ENCODE results near the gene RPAP2.
"Not testable (repeated sequence)": the region's sequence is repeated elsewhere in the genome, so short reads cannot be mapped to it uniquely, and the experiment has no call there.

The RPAP2 gene

DNA sequence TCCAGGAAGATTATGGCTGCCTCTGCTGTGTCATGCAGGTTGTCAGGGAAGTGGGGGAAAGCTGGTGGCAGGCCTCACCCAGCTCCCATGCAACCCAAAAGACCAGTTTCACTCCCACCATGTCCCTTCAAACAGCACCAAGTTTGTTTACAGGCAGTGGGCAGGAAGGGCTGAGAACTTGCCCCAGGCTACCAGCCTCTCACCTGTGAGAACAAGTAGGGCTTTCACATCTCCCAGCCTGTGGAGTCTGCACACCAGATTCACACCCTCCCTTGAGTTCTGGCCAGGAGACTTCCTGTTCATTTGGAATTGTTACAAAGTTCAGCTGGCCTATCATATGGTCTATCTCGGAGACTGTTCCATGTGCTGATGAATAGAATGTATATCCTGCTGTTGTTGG, 27.8 kb downstream of the RPAP2 start:
- no peaks in the 10 kb centered on the region for H3K9me3 ChIP-seq (ENCODE audit: low read length)
- no peaks in the 10 kb centered on the region for H3K4me1 ChIP-seq (ENCODE audit: insufficient read depth, low read length)
- H3K27ac ChIP-seq (ENCODE audit: low read depth, low read length): no peak overlapping the region
- no peak overlapping the region for H3K4me3 ChIP-seq (ENCODE audit: low read depth in 1 of 2, low read length in 2 of 2)
- peaks cover 24% of the 10 kb centered on the region for H3K36me3 ChIP-seq (ENCODE audit: insufficient read depth, low read length)
- no peak overlapping the region for H3K9ac ChIP-seq (ENCODE audit: low read length)
- H3K27me3 ChIP-seq (ENCODE audit: control insufficient read depth in 1 of 2, insufficient read depth in 2 of 2, low read length in 2 of 2): no peaks in the 10 kb centered on the region

DNA sequence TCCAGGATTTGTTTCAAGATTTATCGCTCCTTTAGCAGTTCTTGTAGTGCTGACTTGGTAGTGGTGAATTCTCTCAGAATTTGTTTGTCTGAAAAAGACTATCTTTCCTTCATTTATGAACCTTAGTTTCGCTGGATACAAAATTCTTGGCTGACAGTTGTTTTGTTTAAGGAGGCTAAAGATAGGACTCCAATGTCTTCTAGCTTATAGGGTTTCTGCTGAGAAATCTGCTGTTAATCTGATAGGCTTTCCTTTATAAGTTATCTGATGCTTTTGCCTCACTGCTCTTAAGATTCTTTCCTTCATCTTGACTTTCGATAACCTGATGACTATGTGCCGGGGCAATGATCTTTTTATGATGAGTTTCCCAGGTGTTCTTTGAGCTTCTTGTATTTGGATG, 28.9 kb downstream of the RPAP2 start:
- Histone ChIP-seq H3K27ac (ENCODE audit: low read depth, low read length) (no peak overlapping the region), H3K36me3 (ENCODE audit: insufficient read depth, low read length) (peaks cover 24% of the 10 kb centered on the region)

DNA sequence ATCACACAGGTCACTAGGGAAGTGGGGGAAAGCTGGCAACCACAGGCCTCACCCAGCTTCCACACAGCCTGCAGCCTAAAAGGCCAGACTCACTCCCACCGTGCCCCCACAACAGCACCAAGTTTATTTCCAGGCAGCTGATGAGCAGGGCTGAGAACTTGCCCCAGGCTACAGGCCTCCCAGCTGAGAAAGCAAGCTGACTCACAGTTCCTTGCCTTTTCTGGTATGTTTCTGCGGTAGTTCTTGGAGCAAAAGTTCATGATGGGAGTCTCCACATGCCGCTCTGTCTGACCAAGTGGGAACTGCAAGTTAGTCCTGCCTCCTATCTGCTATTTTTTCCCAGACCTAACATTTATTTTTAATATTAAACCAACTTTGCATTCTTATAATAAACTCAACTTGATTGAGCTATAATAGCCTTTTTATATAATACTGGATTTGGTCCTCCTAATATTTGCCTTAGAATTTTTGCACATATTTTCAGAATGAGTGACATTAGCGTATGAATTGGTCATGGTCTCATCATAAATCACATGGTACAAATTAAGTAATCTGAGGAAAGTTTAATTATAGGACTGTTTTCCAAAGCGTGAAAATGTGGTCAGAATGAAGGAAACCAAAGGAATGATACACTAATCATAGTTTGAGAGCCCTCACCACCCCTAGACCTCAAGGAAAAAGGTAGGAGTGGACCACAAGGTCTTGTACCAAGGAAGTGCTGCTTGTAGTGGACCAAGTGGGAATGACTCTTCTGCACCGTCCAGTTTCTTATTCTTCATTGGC, 30.7 kb downstream of the RPAP2 start:
- no peaks in the 10 kb centered on the region for H3K27me3 ChIP-seq (ENCODE audit: control insufficient read depth in 1 of 2, insufficient read depth in 2 of 2, low read length in 2 of 2)
- H3K4me3 ChIP-seq (ENCODE audit: low read depth in 1 of 2, low read length in 2 of 2): no peak overlapping the region

More for the DNA sequence above, 28.9 kb downstream of the RPAP2 start:
- Histone ChIP-seq H3K4me3 (ENCODE audit: low read depth in 1 of 2, low read length in 2 of 2) (no peak overlapping the region), H3K9me3 (ENCODE audit: low read length) (no peaks in the 10 kb centered on the region), H3K4me1 (ENCODE audit: insufficient read depth, low read length) (no peaks in the 10 kb centered on the region), H3K27me3 (ENCODE audit: control insufficient read depth in 1 of 2, insufficient read depth in 2 of 2, low read length in 2 of 2) (no peaks in the 10 kb centered on the region), H3K9ac (ENCODE audit: low read length) (no peak overlapping the region)

DNA sequence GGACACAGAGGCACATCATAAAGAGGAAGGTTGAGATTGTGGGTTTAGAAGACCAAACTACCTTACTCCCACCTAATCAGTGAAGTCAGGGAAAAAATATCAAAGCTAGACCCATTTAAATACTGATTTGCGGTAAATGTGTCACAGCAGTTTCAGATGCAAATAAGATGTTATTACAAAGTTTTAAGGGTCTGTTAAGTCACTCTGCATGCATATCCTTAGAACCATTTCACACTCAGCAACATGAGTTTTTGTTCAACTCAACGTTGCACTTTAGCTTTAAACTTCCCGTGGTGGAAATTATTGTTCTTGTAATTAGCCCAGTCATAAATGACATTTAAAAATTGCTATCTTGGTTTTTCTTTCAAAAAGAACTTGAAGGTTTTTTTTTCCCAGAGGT, 34.8 kb downstream of the RPAP2 start:
- Histone ChIP-seq H3K27ac (ENCODE audit: low read depth, low read length) (no peak overlapping the region), H3K4me1 (ENCODE audit: insufficient read depth, low read length) (no peaks in the 10 kb centered on the region), H3K9ac (ENCODE audit: low read length) (no peak overlapping the region), H3K4me3 (ENCODE audit: low read depth in 1 of 2, low read length in 2 of 2) (no peak overlapping the region), H3K36me3 (ENCODE audit: insufficient read depth, low read length) (peaks cover 4% of the 10 kb centered on the region), H3K9me3 (ENCODE audit: low read length) (no peaks in the 10 kb centered on the region), H3K27me3 (ENCODE audit: control insufficient read depth in 1 of 2, insufficient read depth in 2 of 2, low read length in 2 of 2) (no peaks in the 10 kb centered on the region)

More for the DNA sequence above, 30.7 kb downstream of the RPAP2 start:
- Histone ChIP-seq H3K36me3 (ENCODE audit: insufficient read depth, low read length) (peaks cover 11% of the 10 kb centered on the region), H3K9ac (ENCODE audit: low read length) (no peak overlapping the region), H3K4me1 (ENCODE audit: insufficient read depth, low read length) (no peaks in the 10 kb centered on the region), H3K27ac (ENCODE audit: low read depth, low read length) (no peak overlapping the region), H3K9me3 (ENCODE audit: low read length) (no peaks in the 10 kb centered on the region)

DNA sequence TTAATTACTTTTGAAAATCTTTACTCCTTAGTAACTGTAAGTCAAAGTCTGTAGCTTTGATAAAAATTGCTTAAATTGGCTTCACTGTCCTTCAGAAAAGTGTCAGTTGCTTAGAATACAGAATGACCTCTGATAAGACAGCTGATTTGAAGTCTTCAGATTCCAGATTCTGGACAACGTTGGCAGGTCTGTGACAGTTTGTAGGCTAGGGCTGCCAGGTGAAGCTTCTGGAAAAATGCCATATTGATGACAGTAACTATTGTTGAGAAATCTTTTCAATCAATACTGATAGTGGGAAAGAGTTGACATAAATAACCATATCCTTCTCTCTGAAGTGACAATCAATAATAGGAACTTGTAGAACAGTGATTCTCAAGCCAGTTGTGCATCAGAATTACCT, 41.3 kb downstream of the RPAP2 start:
- Histone ChIP-seq H3K9me3 (ENCODE audit: low read length) (no peaks in the 10 kb centered on the region), H3K4me1 (ENCODE audit: insufficient read depth, low read length) (no peaks in the 10 kb centered on the region), H3K9ac (ENCODE audit: low read length) (no peak overlapping the region), H3K27me3 (ENCODE audit: control insufficient read depth in 1 of 2, insufficient read depth in 2 of 2, low read length in 2 of 2) (no peaks in the 10 kb centered on the region), H3K27ac (ENCODE audit: low read depth, low read length) (no peak overlapping the region), H3K4me3 (ENCODE audit: low read depth in 1 of 2, low read length in 2 of 2) (no peak overlapping the region), H3K36me3 (ENCODE audit: insufficient read depth, low read length) (peaks cover 10% of the 10 kb centered on the region)

DNA sequence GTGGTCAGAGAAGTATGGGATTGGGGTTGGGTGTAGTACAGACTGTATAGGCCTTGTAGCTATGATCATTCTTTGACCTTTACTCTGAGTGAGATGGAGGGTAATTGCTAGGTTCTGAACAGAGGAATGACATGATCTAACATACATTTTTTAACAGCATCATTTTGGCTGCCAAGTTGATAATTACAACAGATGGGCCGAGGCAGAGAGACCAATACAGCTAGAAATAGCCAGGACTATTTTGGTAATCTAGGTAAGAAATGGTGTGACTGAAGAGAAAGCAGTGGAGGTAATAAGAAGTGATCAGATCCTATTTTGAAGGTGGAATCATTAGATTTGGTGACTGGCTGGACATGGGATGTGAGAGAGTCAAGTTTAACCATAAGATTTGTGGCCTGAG, 43.5 kb downstream of the RPAP2 start:
- H3K4me1 ChIP-seq (ENCODE audit: insufficient read depth, low read length): no peaks in the 10 kb centered on the region
- no peaks in the 10 kb centered on the region for H3K9me3 ChIP-seq (ENCODE audit: low read length)
- H3K9ac ChIP-seq (ENCODE audit: low read length): no peak overlapping the region
- peaks cover 10% of the 10 kb centered on the region for H3K36me3 ChIP-seq (ENCODE audit: insufficient read depth, low read length)
- H3K27me3 ChIP-seq (ENCODE audit: control insufficient read depth in 1 of 2, insufficient read depth in 2 of 2, low read length in 2 of 2): no peaks in the 10 kb centered on the region
- no peak overlapping the region for H3K4me3 ChIP-seq (ENCODE audit: low read depth in 1 of 2, low read length in 2 of 2)
- no peak overlapping the region for H3K27ac ChIP-seq (ENCODE audit: low read depth, low read length)

DNA sequence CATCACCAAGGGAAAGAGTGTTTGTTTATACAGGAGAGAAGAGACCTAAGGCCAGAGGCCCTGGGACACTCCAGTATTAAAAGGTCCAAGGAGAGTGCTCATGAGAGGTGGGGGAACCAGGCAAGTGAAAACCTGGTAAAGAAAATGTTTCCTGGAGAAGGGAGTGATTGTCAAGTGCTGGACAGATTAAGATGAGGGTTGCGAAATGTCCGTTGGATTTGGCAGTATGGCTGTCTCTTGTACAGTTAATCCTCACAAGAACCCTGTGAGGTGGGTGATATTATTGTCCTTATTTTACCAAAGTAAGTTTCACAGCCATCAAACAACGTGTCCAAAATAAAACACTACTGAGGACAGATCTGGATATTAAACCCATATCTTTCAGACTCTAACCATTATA, 44.2 kb downstream of the RPAP2 start:
- H3K27me3 ChIP-seq (ENCODE audit: control insufficient read depth in 1 of 2, insufficient read depth in 2 of 2, low read length in 2 of 2): no peaks in the 10 kb centered on the region
- no peaks in the 10 kb centered on the region for H3K9me3 ChIP-seq (ENCODE audit: low read length)
- no peak overlapping the region for H3K9ac ChIP-seq (ENCODE audit: low read length)
- no peak overlapping the region for H3K4me3 ChIP-seq (ENCODE audit: low read depth in 1 of 2, low read length in 2 of 2)
- no peaks in the 10 kb centered on the region for H3K4me1 ChIP-seq (ENCODE audit: insufficient read depth, low read length)
- no peak overlapping the region for H3K27ac ChIP-seq (ENCODE audit: low read depth, low read length)
- peaks cover 10% of the 10 kb centered on the region for H3K36me3 ChIP-seq (ENCODE audit: insufficient read depth, low read length)

DNA sequence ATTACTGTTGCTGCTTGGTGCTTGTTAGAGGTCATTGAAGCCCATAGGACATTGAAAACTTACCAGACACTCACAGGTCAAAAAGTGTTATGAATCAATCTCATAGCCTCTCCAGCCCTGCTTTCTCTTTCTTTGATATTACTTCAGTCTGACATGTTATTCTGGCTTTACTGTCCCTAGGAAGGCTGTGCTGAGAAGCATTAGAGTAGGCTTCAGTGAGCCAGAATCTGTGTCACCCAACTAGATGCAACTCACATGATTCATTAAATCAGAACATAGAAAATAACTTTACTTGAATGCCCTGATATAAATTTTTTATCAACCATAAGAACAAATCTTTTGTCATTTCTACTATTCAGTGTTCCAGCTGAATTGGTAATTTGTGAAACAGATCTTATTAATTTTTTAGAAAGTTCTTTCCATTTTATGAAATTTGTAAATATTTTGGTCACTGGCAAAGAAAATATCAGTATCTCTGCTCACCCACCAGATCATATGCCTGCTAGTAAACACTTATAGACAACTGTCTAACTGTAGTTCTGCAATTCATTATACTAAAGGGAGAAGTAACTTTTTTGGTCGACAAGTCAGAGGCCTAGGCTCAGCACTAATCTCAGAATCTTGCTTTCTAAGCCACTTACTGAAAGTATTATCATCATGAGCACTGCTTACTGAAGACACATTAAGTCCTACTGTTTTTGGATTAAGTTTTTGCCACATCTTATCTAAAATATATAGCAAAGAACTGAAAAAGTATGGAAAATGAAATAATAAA, 48.2 kb downstream of the RPAP2 start:
- H3K27ac ChIP-seq (ENCODE audit: low read depth, low read length): no peak overlapping the region
- H3K27me3 ChIP-seq (ENCODE audit: control insufficient read depth in 1 of 2, insufficient read depth in 2 of 2, low read length in 2 of 2): no peaks in the 10 kb centered on the region
- no peak overlapping the region for H3K4me3 ChIP-seq (ENCODE audit: low read depth in 1 of 2, low read length in 2 of 2)
- H3K9me3 ChIP-seq (ENCODE audit: low read length): peaks cover 4% of the 10 kb centered on the region
- H3K9ac ChIP-seq (ENCODE audit: low read length): no peak overlapping the region
- H3K4me1 ChIP-seq (ENCODE audit: insufficient read depth, low read length): no peaks in the 10 kb centered on the region
- peaks cover 21% of the 10 kb centered on the region for H3K36me3 ChIP-seq (ENCODE audit: insufficient read depth, low read length)

DNA sequence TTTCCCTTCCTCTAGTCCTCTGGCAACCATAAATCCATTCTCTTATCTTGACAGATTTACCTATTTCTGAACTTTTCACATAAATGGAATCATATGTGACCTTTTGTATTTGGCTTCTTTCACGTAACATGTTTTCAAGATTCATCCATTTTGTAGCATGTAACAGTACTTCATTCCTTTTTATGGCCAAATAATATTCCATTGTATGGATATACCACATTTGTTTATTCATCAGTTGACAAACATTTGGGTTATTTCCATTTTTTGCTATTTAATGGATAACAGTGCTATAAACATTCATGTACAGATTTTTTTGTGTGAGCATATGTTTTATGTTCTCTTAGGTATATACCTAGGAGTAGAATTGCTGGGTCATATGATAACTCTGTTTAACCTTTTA, 54.0 kb downstream of the RPAP2 start:
- Histone ChIP-seq H3K4me3 (ENCODE audit: low read depth in 1 of 2, low read length in 2 of 2) (no peak overlapping the region), H3K9me3 (ENCODE audit: low read length) (peaks cover 7% of the 10 kb centered on the region), H3K36me3 (ENCODE audit: insufficient read depth, low read length) (peaks cover 20% of the 10 kb centered on the region), H3K9ac (ENCODE audit: low read length) (no peak overlapping the region), H3K27ac (ENCODE audit: low read depth, low read length) (no peak overlapping the region), H3K27me3 (ENCODE audit: control insufficient read depth in 1 of 2, insufficient read depth in 2 of 2, low read length in 2 of 2) (no peaks in the 10 kb centered on the region), H3K4me1 (ENCODE audit: insufficient read depth, low read length) (no peaks in the 10 kb centered on the region)

DNA sequence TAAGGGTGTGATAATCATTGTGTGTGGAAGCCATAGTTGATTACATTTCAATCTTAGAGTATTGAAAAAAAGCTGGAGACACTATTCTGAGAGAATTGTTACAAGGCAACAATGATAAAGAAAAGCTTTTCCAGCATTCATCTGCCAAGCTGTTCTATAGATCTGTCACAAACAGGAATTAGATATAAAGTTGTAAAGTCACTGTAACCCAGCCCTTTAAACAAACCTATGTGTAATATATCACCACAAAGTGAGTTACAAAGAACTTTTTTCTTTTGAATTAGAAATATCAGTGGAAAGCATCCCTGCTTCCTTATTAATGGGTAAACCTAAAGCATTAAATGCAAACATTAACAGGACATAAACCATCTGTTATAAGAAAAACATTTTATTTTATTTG, 55.4 kb downstream of the RPAP2 start:
- H3K9ac ChIP-seq (ENCODE audit: low read length): no peak overlapping the region
- H3K4me3 ChIP-seq (ENCODE audit: low read depth in 1 of 2, low read length in 2 of 2): no peak overlapping the region
- peaks cover 7% of the 10 kb centered on the region for H3K9me3 ChIP-seq (ENCODE audit: low read length)
- H3K27ac ChIP-seq (ENCODE audit: low read depth, low read length): no peak overlapping the region
- no peaks in the 10 kb centered on the region for H3K4me1 ChIP-seq (ENCODE audit: insufficient read depth, low read length)
- H3K27me3 ChIP-seq (ENCODE audit: control insufficient read depth in 1 of 2, insufficient read depth in 2 of 2, low read length in 2 of 2): no peaks in the 10 kb centered on the region
- H3K36me3 ChIP-seq (ENCODE audit: insufficient read depth, low read length): peaks cover 24% of the 10 kb centered on the region

DNA sequence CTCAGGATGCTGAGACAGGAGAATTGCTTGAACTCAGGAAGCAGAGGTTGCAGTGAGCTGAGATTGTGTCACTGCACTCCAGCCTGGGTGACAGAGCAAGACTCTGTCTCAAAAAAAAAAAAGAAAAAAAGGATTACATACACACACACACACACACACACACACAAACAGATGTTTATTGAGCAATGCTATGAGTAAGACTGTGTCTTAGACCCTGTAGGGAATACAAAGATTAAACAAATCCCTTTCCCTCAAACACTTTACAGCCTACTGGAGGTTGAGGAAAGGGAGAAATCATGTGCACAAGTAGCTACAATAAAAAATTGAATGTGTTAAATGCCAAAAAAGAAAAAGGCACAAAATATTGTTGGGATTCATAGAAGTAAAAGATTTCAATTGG, 58.1 kb downstream of the RPAP2 start:
- H3K27ac ChIP-seq (ENCODE audit: low read depth, low read length): no peak overlapping the region
- H3K9ac ChIP-seq (ENCODE audit: low read length): no peak overlapping the region
- no peaks in the 10 kb centered on the region for H3K4me1 ChIP-seq (ENCODE audit: insufficient read depth, low read length)
- peaks cover 12% of the 10 kb centered on the region for H3K36me3 ChIP-seq (ENCODE audit: insufficient read depth, low read length)
- H3K9me3 ChIP-seq (ENCODE audit: low read length): peaks cover 4% of the 10 kb centered on the region
- no peak overlapping the region for H3K4me3 ChIP-seq (ENCODE audit: low read depth in 1 of 2, low read length in 2 of 2)
- no peaks in the 10 kb centered on the region for H3K27me3 ChIP-seq (ENCODE audit: control insufficient read depth in 1 of 2, insufficient read depth in 2 of 2, low read length in 2 of 2)

DNA sequence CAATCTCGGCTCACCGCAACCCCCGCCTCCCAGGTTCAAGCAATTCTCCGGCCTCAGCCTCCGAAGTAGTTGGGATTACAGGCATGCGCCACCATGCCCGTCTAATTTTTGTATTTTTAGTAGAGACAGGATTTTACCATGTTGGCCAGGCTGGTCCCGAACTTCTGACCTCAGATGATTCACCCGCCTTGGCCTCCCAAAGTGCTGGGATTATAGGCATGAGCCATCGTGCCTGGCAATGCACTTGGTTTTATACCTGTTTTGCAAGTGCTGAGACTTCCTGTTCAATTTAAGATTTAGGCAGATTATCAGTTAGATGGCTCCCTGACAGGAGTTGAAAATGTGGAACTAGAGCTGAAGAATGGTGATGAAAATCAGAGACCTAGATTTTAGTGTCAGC, 60.5 kb downstream of the RPAP2 start:
- not testable (repeated sequence) for H3K4me3 ChIP-seq (ENCODE audit: low read depth in 1 of 2, low read length in 2 of 2); H3K27me3 ChIP-seq (ENCODE audit: control insufficient read depth in 1 of 2, insufficient read depth in 2 of 2, low read length in 2 of 2); H3K9me3 ChIP-seq (ENCODE audit: low read length); H3K9ac ChIP-seq (ENCODE audit: low read length); H3K27ac ChIP-seq (ENCODE audit: low read depth, low read length); H3K36me3 ChIP-seq (ENCODE audit: insufficient read depth, low read length); H3K4me1 ChIP-seq (ENCODE audit: insufficient read depth, low read length)

Data from muscle layer of colon (tissue), 2 donors.